ENCODE results near the gene SBK2.

DNA sequence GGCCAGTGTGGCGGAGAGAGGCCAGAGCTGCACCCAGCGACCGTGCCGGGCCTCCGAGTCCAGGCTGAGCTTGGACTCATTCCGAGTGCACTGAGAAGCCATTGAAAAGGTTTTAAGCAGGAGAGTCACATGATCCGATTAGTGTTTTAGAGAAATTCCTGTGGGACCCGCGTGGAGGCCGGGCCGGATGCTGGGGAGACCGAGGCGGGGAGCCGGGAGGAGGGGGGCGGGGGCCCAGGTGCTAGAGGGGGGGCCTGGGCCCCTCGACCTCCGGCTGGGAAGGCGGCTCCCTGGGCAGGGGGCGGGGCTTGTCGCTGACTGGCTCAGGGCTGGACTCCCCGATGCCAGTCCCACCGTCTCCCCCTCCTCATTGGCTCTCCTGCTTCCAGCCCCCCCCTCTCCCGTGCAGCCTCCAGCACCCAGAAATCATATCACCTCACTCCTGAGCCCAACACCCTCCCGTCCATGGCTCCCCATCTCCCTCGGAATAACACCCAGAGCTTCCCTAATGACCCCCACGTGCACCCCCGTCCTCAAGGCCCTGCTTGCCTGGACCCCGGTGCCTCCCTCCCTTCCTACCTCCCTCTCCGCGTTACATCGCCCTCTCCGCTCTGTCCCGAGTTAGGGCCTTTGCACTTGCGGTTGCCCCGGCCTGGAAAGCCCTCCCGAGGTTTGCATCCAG, 48.9 kb upstream of the SBK2 start:
- no peak for TF ChIP-seq CTCF (IDR thresholded peaks at IDR 0.05)
- TF ChIP-seq POLR2A (IDR thresholded peaks at IDR 0.05; ENCODE audit: low read depth): no peak
- no peak for TF ChIP-seq POLR2AphosphoS5 (IDR thresholded peaks at IDR 0.05)
- TF ChIP-seq EP300 (IDR thresholded peaks at IDR 0.05): no peak
